A673 (cell line): ENCODE results near the gene PKDREJ. TPM values are rescaled to one million over a fixed set of nuclear protein-coding genes. Genes with fewer than 3 reads are reported as not detected.

Experiments used
- BruUV-seq: library from RNA; stranded (reverse); fragments of 400-500 nt; replicated peaks from 2 replicates; lab custom pipeline; 2021; lab: Mats Ljungman, UMichigan
- CTCF ChIA-PET: fragments of 300-600 bp; sonication (Branson Sonifier 250); formaldehyde crosslinking; loops from one replicate; lab custom pipeline; 2022; ENCODE audit warnings: antibody characterized with exemption; lab: Charles Lee
- POLR2A ChIA-PET: fragments of 300-600 bp; sonication (Branson Sonifier 250); formaldehyde crosslinking; loops from one replicate; lab custom pipeline; 2022; ENCODE audit warnings: antibody characterized with exemption; ENCODE audit not compliant: low non-redundant PET; lab: Charles Lee
- DNase-seq: peaks from one replicate; pipeline ENCODE4 v3.0.0-alpha.2; 2015; ENCODE audit warnings: low spot score
- H3K27ac ChIP-seq: fragments of 200-600 bp; sonication (generic); 2 replicates; pipeline ENCODE4 v1.5.1; 2016; ENCODE audit warnings: mixed run types, low read depth, mild to moderate bottlenecking, mixed read lengths, antibody characterized with exemption, low read length; ENCODE audit not compliant: poor library complexity, severe bottlenecking
- H3K27me3 ChIP-seq: fragments of 200-600 bp; sonication (generic); replicated peaks from 2 replicates; pipeline ENCODE4 v1.6.1; 2017; ENCODE audit warnings: mixed run types, low read depth, mild to moderate bottlenecking, mixed read lengths, antibody characterized with exemption, low read length; ENCODE audit not compliant: insufficient read depth, poor library complexity
- H3K36me3 ChIP-seq: fragments of 200-600 bp; sonication (generic); 2 replicates; pipeline ENCODE4 v1.6.1; 2016; ENCODE audit warnings: mixed run types, mild to moderate bottlenecking, mixed read lengths, antibody characterized with exemption, low read length; ENCODE audit not compliant: insufficient read depth, poor library complexity, severe bottlenecking
- H3K4me1 ChIP-seq: fragments of 200-600 bp; sonication (generic); 2 replicates; pipeline ENCODE4 v1.6.1; 2017; ENCODE audit warnings: mixed run types, mild to moderate bottlenecking, mixed read lengths, antibody characterized with exemption, low read length; ENCODE audit not compliant: insufficient read depth, poor library complexity, severe bottlenecking
- H3K4me3 ChIP-seq: fragments of 200-600 bp; sonication (generic); 2 replicates; pipeline ENCODE4 v1.5.1; 2016; ENCODE audit warnings: low read depth, mixed run types, mild to moderate bottlenecking, mixed read lengths, low read length; ENCODE audit not compliant: poor library complexity, severe bottlenecking
- H3K9me3 ChIP-seq: fragments of 200-600 bp; sonication (generic); 2 replicates; pipeline ENCODE4 v1.6.1; 2016; ENCODE audit warnings: mixed run types, low read depth, mild to moderate bottlenecking, mixed read lengths, antibody characterized with exemption, low read length; ENCODE audit not compliant: poor library complexity, severe bottlenecking
- EZH2 ChIP-seq: fragments of 200-600 bp; sonication (generic); IDR thresholded peaks from 2 replicates; pipeline ENCODE4 v1.6.1; 2017; ENCODE audit warnings: borderline replicate concordance, low read depth, mild to moderate bottlenecking, mixed read lengths, antibody characterized with exemption, low read length; ENCODE audit not compliant: poor library complexity, severe bottlenecking
- intact Hi-C: fragments of 100-400 bp; cut with micrococcal nuclease; formaldehyde crosslinking; loops from one replicate; pipeline ENCODE4 v1.10.0; 2022; ENCODE audit not compliant: unreplicated experiment
- total RNA-seq: library from RNA; stranded (reverse); gene quantifications from 2 replicates; pipeline ENCODE4 v1.2.3, GENCODE V29; 2021
- TF ChIP-seq, protein P1 (sequence below): fragments of 300-800, 200-600 bp; sonication (generic); conservative IDR thresholded peaks from 2 replicates; pipeline ENCODE4 v1.5.1; 2017; ENCODE audit warnings: low read depth, mild to moderate bottlenecking, antibody characterized with exemption, low read length, moderate library complexity, mixed read lengths

PKDREJ gene
- total RNA-seq, 1 experiment from 2014 or later, result not detected

- intact Hi-C loops, result no loop called here
- no peak overlapping the region for H3K27ac ChIP-seq
- no peak for TF ChIP-seq EZH2
- TF ChIP-seq, protein P1, sequence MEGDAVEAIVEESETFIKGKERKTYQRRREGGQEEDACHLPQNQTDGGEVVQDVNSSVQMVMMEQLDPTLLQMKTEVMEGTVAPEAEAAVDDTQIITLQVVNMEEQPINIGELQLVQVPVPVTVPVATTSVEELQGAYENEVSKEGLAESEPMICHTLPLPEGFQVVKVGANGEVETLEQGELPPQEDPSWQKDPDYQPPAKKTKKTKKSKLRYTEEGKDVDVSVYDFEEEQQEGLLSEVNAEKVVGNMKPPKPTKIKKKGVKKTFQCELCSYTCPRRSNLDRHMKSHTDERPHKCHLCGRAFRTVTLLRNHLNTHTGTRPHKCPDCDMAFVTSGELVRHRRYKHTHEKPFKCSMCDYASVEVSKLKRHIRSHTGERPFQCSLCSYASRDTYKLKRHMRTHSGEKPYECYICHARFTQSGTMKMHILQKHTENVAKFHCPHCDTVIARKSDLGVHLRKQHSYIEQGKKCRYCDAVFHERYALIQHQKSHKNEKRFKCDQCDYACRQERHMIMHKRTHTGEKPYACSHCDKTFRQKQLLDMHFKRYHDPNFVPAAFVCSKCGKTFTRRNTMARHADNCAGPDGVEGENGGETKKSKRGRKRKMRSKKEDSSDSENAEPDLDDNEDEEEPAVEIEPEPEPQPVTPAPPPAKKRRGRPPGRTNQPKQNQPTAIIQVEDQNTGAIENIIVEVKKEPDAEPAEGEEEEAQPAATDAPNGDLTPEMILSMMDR, result no peak
- no TSS peak for BruUV-seq
- no peaks in the 10 kb centered on the region for H3K9me3 ChIP-seq
- H3K36me3 ChIP-seq, result peaks cover 13% of the 10 kb centered on the region
- no peak for DNase-seq
- no peaks in the 10 kb centered on the region for H3K27me3 ChIP-seq
- POLR2A ChIA-PET, result no interaction called here
- no peak overlapping the region for H3K4me3 ChIP-seq
- H3K4me1 ChIP-seq, result no peaks in the 10 kb centered on the region
- CTCF ChIA-PET, result no interaction called here
Measured at GRCh38 chr22:46280063-46280817, 17.1 kb upstream of the PKDREJ start.

DNA sequence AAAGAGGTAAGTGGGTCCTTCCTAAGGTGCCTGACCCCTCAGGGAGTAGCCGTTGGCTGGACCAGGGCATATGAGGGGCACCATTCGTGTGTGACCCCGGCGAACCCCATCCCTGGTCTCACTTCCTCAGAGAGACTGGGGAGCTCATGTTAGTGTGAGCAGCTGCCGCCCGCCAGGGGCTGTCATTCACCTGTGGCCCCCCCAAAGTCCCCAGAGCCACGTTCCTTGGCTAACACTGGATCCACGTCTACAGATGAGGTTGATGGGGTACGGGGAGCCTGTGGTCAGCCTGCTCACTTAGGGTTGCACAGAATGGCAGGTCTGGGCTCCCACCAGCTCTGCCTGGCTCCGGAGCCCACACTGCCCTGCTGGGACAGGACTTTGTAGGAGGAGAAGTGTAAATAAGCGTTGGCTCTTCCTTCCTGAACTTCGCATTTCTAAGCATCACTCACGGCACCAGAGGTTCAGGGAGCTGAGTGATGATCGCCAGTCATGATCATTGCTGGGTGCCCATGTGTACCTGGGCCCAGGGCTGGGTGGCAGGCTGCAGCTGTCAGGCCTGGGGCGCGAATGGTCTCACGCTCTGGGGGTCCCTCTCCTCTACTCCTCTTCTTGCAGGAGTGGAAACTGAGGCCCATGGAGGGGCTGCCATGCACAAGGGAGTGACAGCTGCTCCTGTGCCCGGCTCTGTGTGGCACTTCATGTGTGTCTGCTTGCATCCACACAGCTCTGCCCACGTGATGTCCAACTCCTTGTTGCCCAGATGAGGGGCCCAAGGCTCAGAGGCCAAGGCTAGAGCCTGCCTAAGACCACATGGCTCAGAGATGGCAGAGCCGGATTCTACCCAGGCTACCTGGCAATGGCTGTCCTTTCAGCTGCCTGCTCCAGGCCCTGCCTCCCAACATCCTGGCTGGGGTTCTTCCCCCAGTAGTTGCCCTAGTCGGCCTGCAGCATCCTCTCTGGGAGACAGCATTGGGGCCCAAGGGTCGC lies 15.8 kb upstream of the PKDREJ start:
- H3K4me3 ChIP-seq, result no peak overlapping the region
- H3K4me1 ChIP-seq, result no peaks in the 10 kb centered on the region
- no TSS peak for BruUV-seq
- intact Hi-C loops, result no loop called here
- no peaks in the 10 kb centered on the region for H3K9me3 ChIP-seq
- no peak overlapping the region for H3K27ac ChIP-seq
- TF ChIP-seq, protein P1, result no peak
- TF ChIP-seq EZH2, result no peak
- no peak for DNase-seq
- ChIA-PET POLR2A (no interaction called here), CTCF (no interaction called here)
- no peaks in the 10 kb centered on the region for H3K27me3 ChIP-seq
- peaks cover 9% of the 10 kb centered on the region for H3K36me3 ChIP-seq

GRCh38 chr22:46276563-46276962 lies 13.4 kb upstream of the PKDREJ start:
- intact Hi-C loops, result no loop called here
- Histone ChIP-seq H3K27ac (no peak overlapping the region), H3K9me3 (no peaks in the 10 kb centered on the region), H3K27me3 (no peaks in the 10 kb centered on the region), H3K4me3 (no peak overlapping the region), H3K4me1 (no peaks in the 10 kb centered on the region), H3K36me3 (peaks cover 9% of the 10 kb centered on the region)
- ChIA-PET CTCF (no interaction called here), POLR2A (no interaction called here)
- BruUV-seq, result no TSS peak
- no peak for DNase-seq
- no peak for TF ChIP-seq EZH2
- TF ChIP-seq, protein P1, result no peak
